IMR-90 (cell line): ENCODE data around the gene CCDC90B. TPM values are rescaled to one million over a fixed set of nuclear protein-coding genes. Genes with fewer than 3 reads are reported as not detected.

Source experiments
- ATAC-seq: fragments of 200-7000 bp; cut with Tn5 transposase; 2 replicates; pipeline ENCODE4 v1.9.1; 2020; ENCODE audit warnings: low read depth, mild to moderate bottlenecking, moderate library complexity
- BruUV-seq: library from RNA; stranded (reverse); fragments of 400-500 nt; replicated peaks from 2 replicates; lab custom pipeline; 2021; lab: Mats Ljungman, UMichigan
- CTCF ChIA-PET: fragments of 300-600 bp; formaldehyde crosslinking; extraction: SDS; loops from one replicate; lab custom pipeline; 2021; ENCODE audit warnings: antibody characterized with exemption; lab: Yijun Ruan, JAX
- POLR2A ChIA-PET: fragments of 300-600 bp; sonication (Branson Sonifier 250); formaldehyde crosslinking; loops from one replicate; lab custom pipeline; 2022; ENCODE audit warnings: antibody characterized with exemption; ENCODE audit not compliant: unreplicated experiment; lab: Charles Lee
- DNase-seq: peaks from one replicate; pipeline ENCODE4 v3.0.0; 2013
- H2AFZ ChIP-seq: replicated peaks from 2 replicates; pipeline ENCODE3; 2013; ENCODE audit warnings: low read length, mild to moderate bottlenecking; ENCODE audit not compliant: poor library complexity
- H2AK5ac ChIP-seq: 2 replicates; pipeline ENCODE4 v1.6.1; 2013; ENCODE audit warnings: low read depth, low read length, inconsistent platforms
- H2AK9ac ChIP-seq: replicated peaks from 2 replicates; pipeline ENCODE3; 2013; ENCODE audit warnings: mild to moderate bottlenecking, low read depth, low read length, moderate library complexity; ENCODE audit not compliant: poor library complexity
- H2BK120ac ChIP-seq: 2 replicates; pipeline ENCODE4 v1.6.1; 2013; ENCODE audit warnings: low read depth, low read length, inconsistent platforms
- H2BK15ac ChIP-seq: 3 replicates; pipeline ENCODE4 v1.6.1; 2013; ENCODE audit warnings: low read depth, low read length, inconsistent platforms
- H2BK20ac ChIP-seq: 2 replicates; pipeline ENCODE4 v1.6.1; 2013; ENCODE audit warnings: low read depth, mild to moderate bottlenecking, inconsistent platforms, low read length, moderate library complexity
- H2BK5ac ChIP-seq: 2 replicates; pipeline ENCODE4 v1.6.1; 2013; ENCODE audit warnings: mild to moderate bottlenecking, low read depth, low read length, inconsistent platforms; ENCODE audit not compliant: poor library complexity, severe bottlenecking
- H3K14ac ChIP-seq: replicated peaks from 2 replicates; pipeline ENCODE4 v1.6.1; 2013; ENCODE audit warnings: low read depth, low read length, inconsistent platforms
- H3K18ac ChIP-seq: 2 replicates; pipeline ENCODE4 v1.6.1; 2013; ENCODE audit warnings: low read depth, low read length, control low read depth
- H3K23ac ChIP-seq: 2 replicates; pipeline ENCODE4 v1.6.1; 2013; ENCODE audit warnings: low read depth, low read length, inconsistent platforms
- H3K27ac ChIP-seq: 2 replicates; pipeline ENCODE4 v1.5.1; 2013; ENCODE audit warnings: mild to moderate bottlenecking, control low read depth, low read length; ENCODE audit not compliant: insufficient read depth
- H3K27me3 ChIP-seq: 2 replicates; pipeline ENCODE4 v1.6.1; 2013; ENCODE audit warnings: low read length; ENCODE audit not compliant: control insufficient read depth, insufficient read depth
- H3K36me3 ChIP-seq: 2 replicates; pipeline ENCODE4 v1.6.1; 2013; ENCODE audit warnings: low read length, mixed read lengths; ENCODE audit not compliant: control insufficient read depth, insufficient read depth
- H3K4ac ChIP-seq: 2 replicates; pipeline ENCODE4 v1.6.1; 2013; ENCODE audit warnings: low read depth, low read length, inconsistent platforms
- H3K4me1 ChIP-seq: 2 replicates; pipeline ENCODE4 v1.6.1; 2013; ENCODE audit warnings: low read length, mixed read lengths; ENCODE audit not compliant: control insufficient read depth, insufficient read depth
- H3K4me2 ChIP-seq: 2 replicates; pipeline ENCODE4 v1.6.1; 2013; ENCODE audit warnings: low read depth, mild to moderate bottlenecking, control low read depth, low read length, moderate library complexity
- H3K4me3 ChIP-seq: 2 replicates; pipeline ENCODE4 v1.5.1; 2013; ENCODE audit warnings: low read depth, mild to moderate bottlenecking, control low read depth, low read length, moderate library complexity; ENCODE audit not compliant: insufficient read depth
- H3K56ac ChIP-seq: 2 replicates; pipeline ENCODE4 v1.6.1; 2013; ENCODE audit warnings: low read length, inconsistent platforms; ENCODE audit not compliant: insufficient read depth; ENCODE audit errors: extremely low read depth
- H3K79me1 ChIP-seq, 2 experiments: 2 replicates each; pipeline ENCODE4 v1.6.1; 2013; ENCODE audit warnings: low read length in 2 of 2, inconsistent platforms in 1 of 2, low read depth in 1 of 2
- H3K9ac ChIP-seq: 2 replicates; pipeline ENCODE4 v1.6.1; 2013; ENCODE audit warnings: low read depth, low read length, control low read depth
- H3K9me1 ChIP-seq: 2 replicates; pipeline ENCODE4 v1.6.1; 2013; ENCODE audit warnings: low read length, inconsistent platforms; ENCODE audit not compliant: insufficient read depth
- H3K9me3 ChIP-seq: 2 replicates; pipeline ENCODE4 v1.6.1; 2013; ENCODE audit warnings: low read length; ENCODE audit not compliant: control insufficient read depth, insufficient read depth
- H4K20me1 ChIP-seq: 2 replicates; pipeline ENCODE4 v1.6.1; 2013; ENCODE audit warnings: low read length, inconsistent platforms; ENCODE audit not compliant: insufficient read depth
- H4K5ac ChIP-seq: 2 replicates; pipeline ENCODE4 v1.6.1; 2013; ENCODE audit warnings: mild to moderate bottlenecking, low read depth, low read length, control low read depth
- H4K8ac ChIP-seq, 2 experiments: 2 replicates each; pipeline ENCODE4 v1.6.1; 2013; ENCODE audit warnings: low read depth in 2 of 2, low read length in 2 of 2, control low read depth in 1 of 2, inconsistent platforms in 1 of 2
- H4K91ac ChIP-seq: 2 replicates; pipeline ENCODE4 v1.6.1; 2013; ENCODE audit warnings: low read depth, low read length, inconsistent platforms; ENCODE audit not compliant: insufficient read depth
- CEBPB ChIP-seq: IDR thresholded peaks from 2 replicates; pipeline ENCODE4 v1.6.1; 2012; ENCODE audit warnings: low read depth, low read length, improper control_type of control experiment
- MAZ ChIP-seq: IDR thresholded peaks from 2 replicates; pipeline ENCODE4 v1.6.1; 2012; ENCODE audit warnings: low read depth, mild to moderate bottlenecking, low read length, improper control_type of control experiment, moderate library complexity, borderline replicate concordance
- POLR2A ChIP-seq: IDR thresholded peaks from 2 replicates; pipeline ENCODE4 v1.6.1; 2012; ENCODE audit warnings: mild to moderate bottlenecking, low read depth, low read length
- RAD21 ChIP-seq: IDR thresholded peaks from 2 replicates; pipeline ENCODE4 v1.6.1; 2012; ENCODE audit warnings: low read length, improper control_type of control experiment
- SMC3 ChIP-seq: fragments of 150-350 bp; IDR thresholded peaks from 2 replicates; pipeline ENCODE4 v1.6.1; 2016; ENCODE audit warnings: low read depth, mild to moderate bottlenecking, antibody characterized with exemption, low read length, moderate library complexity
- WGBS, 2 experiments: methylation state at CpG; one replicate each; pipeline versions ENCODE4 v1.1.5 to v1.1.7; 2013; ENCODE audit warnings: missing lambda C conversion rate in 2 of 2; ENCODE audit not compliant: insufficient read length in 1 of 2; ENCODE audit errors: extremely low coverage in 2 of 2; 5-methylcytosine and 5-hydroxymethylcytosine counted together
- dilution Hi-C: fragments of 300-500 bp; cut with HindIII; formaldehyde crosslinking; loops from one replicate; pipeline ENCODE4 v1.14.3; 2018; ENCODE audit warnings: low sequenced_read_pairs; ENCODE audit not compliant: unreplicated experiment
- in situ Hi-C: fragments of 300-500 bp; cut with MboI; formaldehyde crosslinking; loops from 3 replicates; pipeline ENCODE4 v1.14.3; 2019; ENCODE audit warnings: low sequenced_read_pairs, inconsistent platforms, mixed read lengths
- intact Hi-C: fragments of 100-400 bp; cut with micrococcal nuclease; formaldehyde crosslinking; loops from 2 replicates; pipeline ENCODE4 v1.10.0; 2022
- polyA plus RNA-seq, 3 experiments: library from polyadenylated mRNA; depleted of rRNA; stranded (reverse); fragments of >200 nt; gene quantifications; 2 replicates each; pipeline ENCODE4 v1.2.3, GENCODE V29; 2012; ENCODE audit warnings: low replicate concordance in 1 of 3
- total RNA-seq: library from RNA; depleted of rRNA; stranded (reverse); fragments of >200 nt; gene quantifications from 2 replicates; pipeline ENCODE4 v1.2.3, GENCODE V29; 2012

CCDC90B gene
- total and polyA plus RNA-seq, 2 of the 4 experiments (the other 2 are of a cell fraction), result 35.8 to 43.7 TPM

DNA sequence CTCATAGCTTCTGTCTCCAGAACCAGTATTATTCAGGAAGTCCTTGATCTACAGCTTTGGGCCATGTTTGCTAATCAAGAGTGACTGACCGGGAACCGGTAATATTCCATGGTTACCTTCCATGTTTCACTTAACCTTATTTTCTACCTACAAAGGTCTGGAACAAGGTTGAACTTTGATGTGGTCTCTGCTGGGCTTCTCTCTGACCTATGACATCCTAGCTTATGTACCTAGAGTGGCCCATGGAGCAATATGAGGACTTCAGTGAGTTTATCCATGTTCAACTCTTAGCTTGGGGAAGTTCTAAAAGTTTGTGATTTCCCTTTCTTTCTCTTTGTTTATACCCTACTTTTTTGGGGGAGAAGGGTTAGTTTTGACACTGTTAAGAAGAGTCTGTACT lies 33.2 kb downstream of the CCDC90B start:
- no peak overlapping the region for H3K9ac ChIP-seq
- TF ChIP-seq RAD21 (no peak), MAZ (no peak), SMC3 (no peak), POLR2A (no peak), CEBPB (no peak)
- no peak overlapping the region for H2AK5ac ChIP-seq
- 0 out of 2 replicates have a peak, but pooled peaks cover 4% of the 10 kb centered on the region for H4K20me1 ChIP-seq
- no peak overlapping the region for H3K27ac ChIP-seq
- H3K4me2 ChIP-seq, result no peak overlapping the region
- H4K5ac ChIP-seq, result no peak overlapping the region
- peaks cover 6% of the 10 kb centered on the region; the same call in 1 of the 2 replicates for H3K4me1 ChIP-seq
- DNase-seq, result no peak
- H4K8ac ChIP-seq, result no peak overlapping the region
- H2AFZ ChIP-seq, result no peak overlapping the region
- no peak overlapping the region for H2BK120ac ChIP-seq
- H2BK5ac ChIP-seq, result no peak overlapping the region
- no peak overlapping the region for H4K91ac ChIP-seq
- no peak overlapping the region for H2BK15ac ChIP-seq
- peaks cover 0 to 5% of the 10 kb centered on the region in 2 experiments; a peak in 2 of 4 replicates for H3K79me1 ChIP-seq
- H3K27me3 ChIP-seq, result no peaks in the 10 kb centered on the region
- H3K36me3 ChIP-seq, result peaks cover 5% of the 10 kb centered on the region; the same call in 1 of the 2 replicates
- no peak for ATAC-seq
- H3K56ac ChIP-seq, result no peak overlapping the region
- WGBS, 2 experiments, result no CpG with 5 or more reads among the region's 2 CpGs
- H3K9me3 ChIP-seq, result no peaks in the 10 kb centered on the region
- no TSS peak for BruUV-seq
- no peak overlapping the region for H2AK9ac ChIP-seq
- intact Hi-C loops, result no loop called here
- CTCF ChIA-PET, result no interaction called here
- H3K14ac ChIP-seq, result no peak overlapping the region
- H3K23ac ChIP-seq, result no peak overlapping the region
- H3K18ac ChIP-seq, result no peak overlapping the region
- H3K4ac ChIP-seq, result no peak overlapping the region
- POLR2A ChIA-PET, result no interaction called here
- H3K4me3 ChIP-seq, result no peak overlapping the region
- dilution Hi-C loops, result no loop called here
- H3K9me1 ChIP-seq, result peaks cover 7% of the 10 kb centered on the region
- in situ Hi-C loops, result loop anchor here (5.0 kb wide), 1 partner anchor 346 kb away; no protein-coding TSS in a partner anchor
- H2BK20ac ChIP-seq, result no peak overlapping the region
